ELR (cell line): ENCODE data around the gene CREG2.

Source experiments
- DNase-seq: peaks from one replicate; pipeline ENCODE4 v3.0.0-alpha.2; 2015; ENCODE audit warnings: low read depth

The CREG2 gene

DNA sequence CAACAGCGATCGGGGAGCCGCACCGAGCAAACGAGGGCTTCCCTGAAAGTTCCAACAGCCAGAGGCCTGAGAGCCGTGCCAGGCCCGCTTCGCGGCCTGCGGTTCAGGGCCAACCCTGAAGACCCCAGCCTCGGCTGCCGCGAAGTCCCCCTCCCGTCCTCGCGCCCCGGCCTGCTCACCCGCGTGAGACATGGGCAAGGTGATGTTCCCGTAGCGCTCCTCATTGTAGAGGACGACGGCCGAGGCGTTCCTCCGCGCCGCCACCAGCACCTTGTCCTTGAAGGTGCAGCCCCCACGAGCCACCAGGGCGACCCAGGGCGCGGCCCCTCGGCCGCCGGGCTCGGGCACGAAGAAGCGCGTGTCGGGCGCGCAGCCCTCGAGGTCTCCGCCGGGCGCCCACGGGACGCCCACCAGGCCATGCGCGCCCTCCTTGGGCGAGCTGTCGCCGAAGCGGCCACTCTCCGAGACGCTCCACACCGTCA lies 79.3 kb downstream of the CREG2 start:
- peak; percentile 47 for DNase-seq

DNA sequence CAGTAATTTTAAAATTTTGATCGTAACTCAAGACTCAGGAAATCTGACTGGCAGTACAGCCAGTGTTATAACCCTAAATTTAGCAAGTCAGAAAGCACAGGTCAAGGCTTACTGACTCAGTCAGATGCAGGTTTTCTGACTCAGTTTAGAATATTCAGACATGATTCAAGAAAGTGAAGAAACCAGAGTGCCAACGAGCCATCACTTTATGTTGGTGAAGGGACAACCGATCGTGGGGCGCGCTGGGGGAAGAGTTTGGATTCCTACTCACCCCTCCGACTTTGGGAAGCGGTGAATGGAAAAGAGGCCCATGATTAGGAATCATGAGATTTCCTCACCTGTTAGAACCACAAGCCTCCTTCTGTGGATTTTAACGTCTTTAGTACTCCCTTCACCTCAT lies 79.8 kb downstream of the CREG2 start:
- peak; percentile 59 for DNase-seq

DNA sequence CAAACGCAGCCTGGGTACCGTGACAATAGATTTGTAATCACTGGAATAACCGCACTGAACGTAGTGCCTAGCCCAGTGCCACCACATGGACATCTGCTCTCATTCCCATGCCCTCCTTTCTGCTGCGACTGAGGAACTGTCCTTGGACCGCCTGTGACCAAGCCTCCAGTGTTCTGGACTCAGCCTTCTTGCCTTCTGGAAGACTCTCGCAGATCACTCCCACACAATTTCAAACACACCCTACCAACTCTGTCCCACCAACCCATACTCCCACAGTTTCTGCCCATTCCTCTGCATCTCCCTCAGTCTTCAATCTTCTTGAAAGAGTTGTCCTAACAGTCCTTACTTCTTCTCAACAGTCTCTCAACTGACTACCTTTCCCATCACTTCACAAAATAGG lies 80.9 kb downstream of the CREG2 start:
- DNase-seq, result no peak

DNA sequence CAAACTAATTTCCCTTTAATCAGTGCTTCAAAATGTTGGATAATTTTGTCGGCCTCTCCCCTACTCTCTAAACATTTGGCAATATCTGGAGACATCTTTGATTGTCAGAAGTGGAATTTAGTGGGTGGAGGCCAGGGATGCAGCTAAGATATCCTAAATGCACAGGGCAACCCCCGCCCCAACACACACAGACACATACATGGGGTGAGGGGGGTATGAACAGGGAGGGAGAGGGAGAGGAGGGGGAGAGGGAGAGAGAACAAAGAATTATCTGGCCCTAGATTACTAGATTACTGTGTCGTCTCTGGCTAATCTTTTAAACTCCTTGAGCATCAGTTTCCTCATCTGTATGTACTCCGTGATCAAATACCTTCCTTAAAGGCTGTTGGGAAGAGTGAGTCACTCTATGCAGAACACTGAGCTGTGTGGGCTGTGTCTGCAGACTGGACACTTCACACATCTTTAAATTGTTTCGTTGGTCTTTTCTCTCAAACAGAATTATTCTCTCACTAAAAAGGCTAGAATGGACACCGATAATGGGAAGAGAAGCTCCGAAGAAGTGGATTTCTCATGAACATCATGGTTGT lies 81.7 kb downstream of the CREG2 start:
- DNase-seq, result peak; percentile 80

DNA sequence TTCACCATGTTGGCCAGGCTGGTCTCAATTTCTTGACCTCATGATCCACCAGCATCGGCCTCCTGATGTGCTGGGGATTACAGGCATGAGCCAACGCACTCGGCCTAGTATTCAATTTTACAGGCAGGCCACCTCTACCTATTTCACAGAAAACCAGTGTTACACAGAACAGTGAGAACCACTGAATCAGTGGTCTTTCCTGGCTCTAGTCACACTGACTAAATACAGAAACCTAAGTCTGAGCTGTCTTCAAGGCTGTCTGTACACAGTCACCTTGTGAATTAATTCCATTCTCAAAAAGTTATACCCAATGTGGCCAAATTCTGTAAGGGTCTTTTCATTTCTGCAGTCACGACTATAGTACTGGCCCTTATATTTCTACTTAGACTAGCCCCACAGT lies 82.3 kb downstream of the CREG2 start:
- DNase-seq, result peak; percentile 17

DNA sequence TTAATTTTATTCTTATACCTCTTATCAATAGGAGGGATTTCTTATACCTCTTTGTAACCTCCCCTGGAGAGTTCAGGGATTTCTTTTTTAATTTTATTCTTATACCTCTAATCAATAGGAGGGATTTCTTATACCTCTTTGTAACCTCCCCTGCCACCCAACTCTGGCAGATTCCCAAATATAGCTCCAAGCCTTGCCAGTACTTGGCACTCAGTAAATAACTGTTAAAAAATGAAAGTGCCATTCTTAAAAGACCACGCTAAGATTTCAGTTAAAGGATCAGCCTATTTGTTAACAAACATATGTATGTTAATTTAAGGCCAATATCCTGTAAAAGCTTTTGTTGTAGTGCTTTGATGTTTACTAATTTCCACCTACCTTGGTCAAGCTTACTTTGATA lies 83.6 kb downstream of the CREG2 start:
- no peak for DNase-seq

DNA sequence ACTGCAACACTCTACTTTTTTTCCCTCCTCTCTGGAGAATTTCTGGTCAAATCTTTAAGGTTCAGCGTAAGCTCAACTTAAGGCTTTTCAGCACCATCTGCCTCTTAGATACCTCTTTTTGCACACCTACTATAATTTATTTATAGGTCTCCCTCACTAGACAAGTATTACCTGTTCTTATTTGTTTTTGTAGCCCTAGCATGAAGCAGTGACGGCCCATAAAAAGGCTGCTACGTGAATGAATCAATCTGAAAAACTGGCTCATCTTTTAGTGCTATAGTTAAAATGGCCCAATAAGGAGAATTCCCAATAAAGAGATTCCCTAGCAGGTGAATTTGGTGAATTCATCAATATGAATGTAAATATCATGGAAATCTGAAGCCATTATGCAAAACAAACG lies 85.3 kb downstream of the CREG2 start:
- no peak for DNase-seq

DNA sequence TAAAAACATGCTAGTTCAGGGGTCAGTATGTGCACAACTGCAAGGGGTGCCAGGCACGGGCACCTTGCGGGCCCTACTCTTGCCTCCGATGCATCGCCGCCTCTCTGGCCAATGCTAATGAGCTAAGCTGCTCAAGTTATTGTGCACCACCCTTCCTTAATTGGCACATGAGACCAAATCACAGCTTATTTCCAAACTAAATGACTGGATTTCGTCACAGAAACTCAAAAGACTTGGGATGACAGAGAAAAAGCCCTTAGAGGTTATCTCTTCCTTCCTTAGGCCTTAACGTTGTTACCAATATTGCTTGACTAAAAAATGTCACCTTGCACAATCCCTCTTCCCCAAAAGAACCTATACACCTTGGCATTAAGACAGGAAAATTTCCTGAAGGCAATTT lies 86.5 kb downstream of the CREG2 start:
- DNase-seq, result no peak

DNA sequence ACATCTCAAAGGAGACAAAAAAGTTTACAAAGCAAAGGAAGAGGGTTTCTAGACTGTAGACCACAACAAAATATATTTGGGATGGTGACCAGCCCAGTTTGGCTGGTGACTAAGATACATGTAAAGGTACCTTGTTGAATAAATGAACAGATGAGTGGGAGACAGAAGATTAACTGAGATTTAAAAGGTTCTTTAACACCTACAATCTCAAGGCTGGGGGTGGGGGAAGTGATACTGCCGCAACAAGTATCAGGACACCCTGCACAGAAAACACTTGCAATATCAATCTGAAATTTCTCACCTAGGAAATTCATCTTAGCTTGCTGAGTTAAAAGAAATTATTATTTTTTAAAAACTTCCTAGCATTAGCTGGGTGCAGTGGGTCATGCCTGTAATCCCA lies 87.1 kb downstream of the CREG2 start:
- no peak for DNase-seq

DNA sequence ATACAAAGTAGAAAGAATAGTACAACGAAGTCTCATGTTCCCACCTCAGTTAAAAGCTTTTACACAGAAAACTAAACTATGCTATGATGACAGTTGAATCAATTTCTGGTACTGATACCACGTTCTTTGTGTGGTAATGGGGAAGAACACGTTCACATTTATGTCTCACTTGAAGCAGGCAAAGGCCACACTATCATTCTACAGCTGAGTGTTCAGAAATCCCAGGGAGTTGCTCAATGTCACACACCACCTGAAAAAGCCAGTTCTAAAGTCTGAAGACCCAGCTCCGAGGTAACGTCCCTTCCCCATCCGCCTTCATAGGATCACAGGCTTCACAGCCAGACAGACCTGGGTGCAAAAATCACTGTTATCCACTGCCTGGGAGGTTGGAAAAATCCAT lies 87.7 kb downstream of the CREG2 start:
- no peak for DNase-seq

DNA sequence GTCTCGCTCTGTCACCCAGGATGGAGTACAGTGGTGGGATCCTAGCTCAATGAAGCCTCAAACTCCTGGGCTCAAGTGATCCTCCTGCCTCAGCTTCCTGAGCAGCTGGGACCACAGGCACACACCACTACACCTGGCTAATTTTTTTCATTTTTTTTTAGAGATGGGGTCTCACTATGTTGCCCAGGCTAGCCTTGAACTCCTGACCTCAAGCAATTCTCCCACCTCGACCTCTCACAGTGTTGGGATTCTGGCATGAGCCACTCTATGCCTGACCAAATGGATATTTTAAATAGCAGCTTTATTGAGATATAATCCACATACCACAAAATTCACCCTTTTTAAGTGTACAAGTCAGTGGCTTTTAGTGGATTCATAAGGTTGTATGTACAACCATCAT lies 89.9 kb downstream of the CREG2 start:
- no peak for DNase-seq

DNA sequence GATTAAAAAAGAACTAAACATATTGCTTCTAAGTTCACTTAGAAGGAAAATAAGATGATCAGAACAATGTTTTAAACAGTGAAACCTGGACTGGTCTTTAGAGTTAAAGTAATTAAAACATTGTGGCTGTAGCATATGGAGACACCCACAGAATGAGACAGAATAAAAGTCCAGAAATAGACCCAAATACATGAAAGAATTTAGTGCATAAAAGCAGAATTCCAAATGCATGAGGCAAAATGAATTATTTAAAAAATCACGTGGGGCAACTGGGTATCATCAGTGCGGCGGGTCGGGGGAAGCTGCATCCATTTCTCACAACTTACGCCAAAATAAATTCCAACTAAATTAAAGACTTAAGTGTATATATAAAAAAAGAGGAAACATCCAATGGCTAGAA lies 90.9 kb downstream of the CREG2 start:
- DNase-seq, result peak; percentile 56

DNA sequence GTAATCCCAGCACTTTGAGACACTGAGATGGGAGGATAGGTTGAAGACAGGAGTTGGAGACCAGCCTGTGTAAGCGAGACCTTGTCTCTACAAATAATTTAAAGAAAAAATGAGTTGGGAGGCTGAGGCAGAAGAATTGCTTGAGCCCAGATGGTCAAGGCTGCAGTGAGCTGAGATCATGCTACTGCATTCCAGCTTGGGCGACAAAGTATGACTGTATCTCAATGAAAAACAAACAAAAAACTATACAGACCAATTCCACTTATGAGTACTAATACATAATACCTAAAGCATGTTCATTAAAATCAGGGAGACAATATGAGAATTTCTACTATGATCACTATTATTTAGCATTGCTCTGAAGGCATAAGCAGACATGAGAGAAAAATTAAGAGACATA lies 91.4 kb downstream of the CREG2 start:
- DNase-seq, result peak; percentile 78
